ENCODE measurements around the gene GALNTL6. TPM values are rescaled to one million over a fixed set of nuclear protein-coding genes. Genes with fewer than 3 reads are reported as not detected.
A peak's percentile ranks its signal among the peaks of the same experiment; 100 is the strongest.
"Not testable (repeated sequence)": the region's sequence is repeated elsewhere in the genome, so short reads cannot be mapped to it uniquely, and the experiment has no call there.

Gene GALNTL6
- total RNA-seq, 3 donors from 2014 or later: not detected

DNA sequence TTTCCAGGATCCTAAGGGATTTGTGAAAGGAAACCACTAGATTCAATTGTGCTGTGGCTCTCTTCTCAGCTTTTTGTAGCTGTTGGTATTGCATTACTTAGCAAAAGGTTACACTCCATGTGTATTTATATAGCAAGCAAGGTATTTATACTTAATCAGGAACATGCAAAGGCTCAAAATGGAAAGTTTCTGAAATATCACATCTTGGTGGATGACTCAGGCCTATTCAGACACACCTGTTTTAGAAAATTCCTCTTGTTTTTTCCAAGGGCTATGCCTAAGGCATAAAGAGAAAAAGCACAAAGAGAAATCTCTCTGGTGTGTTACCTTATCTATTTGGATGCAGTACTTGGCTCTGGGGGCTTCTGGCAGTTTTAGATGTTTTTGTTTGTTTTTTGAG is 1211.0 kb downstream of the GALNTL6 start:
- no peaks in the 10 kb centered on the region for H3K9me3 Mint-ChIP-seq
- H3K4me1 Mint-ChIP-seq (ENCODE audit: low read depth): no peaks in the 10 kb centered on the region
- H3K27me3 Mint-ChIP-seq (ENCODE audit: low read depth): no peaks in the 10 kb centered on the region
- DNase-seq (no peak), ATAC-seq (no peak)
- no peak overlapping the region for H3K4me3 Mint-ChIP-seq
- no peaks in the 10 kb centered on the region for H3K36me3 Mint-ChIP-seq (ENCODE audit: insufficient read depth)

DNA sequence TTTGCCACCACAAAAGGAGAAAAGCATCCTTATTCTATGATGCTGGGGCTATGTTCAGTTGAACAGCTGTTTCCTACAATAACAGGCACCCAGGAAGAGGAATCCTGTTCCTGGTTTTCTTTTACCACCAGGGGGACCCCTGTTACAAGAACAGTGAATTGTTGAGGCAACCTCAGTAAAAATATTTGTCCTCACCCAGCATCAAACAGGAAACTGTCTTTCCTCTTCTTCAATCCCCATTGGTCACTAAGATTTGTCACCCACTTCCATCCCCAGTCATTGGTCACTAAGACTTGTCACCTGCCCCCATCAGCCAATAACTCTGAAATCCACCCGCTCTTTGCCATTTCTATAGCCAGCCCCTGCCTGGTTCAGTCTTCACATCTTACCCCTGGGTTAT is 1211.9 kb downstream of the GALNTL6 start:
- H3K36me3 Mint-ChIP-seq (ENCODE audit: insufficient read depth): no peaks in the 10 kb centered on the region
- H3K27me3 Mint-ChIP-seq (ENCODE audit: low read depth): no peaks in the 10 kb centered on the region
- ATAC-seq (peak; percentile 28 to 58), DNase-seq (no peak)
- no peaks in the 10 kb centered on the region for H3K4me1 Mint-ChIP-seq (ENCODE audit: low read depth)
- H3K9me3 Mint-ChIP-seq: no peaks in the 10 kb centered on the region
- H3K4me3 Mint-ChIP-seq: no peak overlapping the region

DNA sequence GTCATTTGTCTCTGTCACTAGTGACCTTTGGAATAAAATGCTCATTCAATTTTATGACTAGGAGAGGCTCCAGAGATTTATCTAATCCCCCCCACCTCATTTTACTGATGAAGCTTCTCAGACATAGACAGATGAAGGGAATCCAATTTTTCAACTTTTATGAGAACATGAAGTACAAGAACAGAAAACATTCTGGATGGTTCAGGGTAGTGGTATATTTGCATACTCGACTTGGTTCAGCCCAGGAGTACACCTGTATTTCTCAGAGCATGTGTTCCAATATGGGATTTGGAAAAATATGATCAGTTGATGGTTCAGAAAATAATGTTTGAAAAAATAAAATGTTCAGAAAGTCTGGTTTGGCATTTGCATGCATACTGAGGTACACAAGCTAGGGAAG is 1224.0 kb downstream of the GALNTL6 start:
- ATAC-seq: no peak
- Mint-ChIP-seq H3K27me3 (ENCODE audit: low read depth) (peaks cover 4% of the 10 kb centered on the region), H3K4me1 (ENCODE audit: low read depth) (no peaks in the 10 kb centered on the region), H3K9me3 (no peaks in the 10 kb centered on the region), H3K4me3 (no peak overlapping the region), H3K36me3 (ENCODE audit: insufficient read depth) (no peaks in the 10 kb centered on the region)
- DNase-seq: no peak

DNA sequence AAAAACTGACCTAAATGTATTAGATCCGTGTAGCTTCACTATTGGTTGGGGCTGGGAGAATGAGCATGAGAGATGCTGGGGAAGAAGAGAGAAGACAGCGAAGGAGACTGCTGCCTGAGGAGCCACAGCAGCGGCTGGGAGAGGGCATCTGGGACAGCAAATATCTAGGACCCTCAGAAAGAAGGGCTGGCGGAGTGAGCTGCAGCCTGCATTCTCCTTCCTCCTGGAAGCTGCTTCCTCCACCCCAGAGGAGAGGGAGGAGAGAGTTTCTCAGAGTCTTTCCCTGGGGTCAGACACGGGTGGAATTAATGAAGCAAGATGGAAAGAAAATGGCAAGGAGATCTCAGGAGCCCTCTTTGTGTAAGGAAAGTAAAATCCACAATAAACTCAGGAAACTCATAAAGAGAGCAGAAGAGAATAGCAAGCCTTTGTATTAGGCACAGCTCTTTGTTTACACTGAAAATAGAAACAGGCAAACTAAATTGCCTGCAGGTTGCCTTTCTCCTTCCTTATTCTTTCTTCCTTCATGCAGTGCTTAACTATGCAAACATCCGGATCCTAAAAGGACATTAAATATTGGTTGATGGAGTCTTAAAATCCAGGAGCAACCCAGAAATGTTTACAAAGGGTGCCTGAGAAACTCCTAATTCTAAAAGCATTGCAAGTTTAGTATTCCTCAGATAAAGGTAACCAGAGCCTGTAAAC is 1225.1 kb downstream of the GALNTL6 start:
- H3K27me3 Mint-ChIP-seq (ENCODE audit: low read depth): peaks cover 7% of the 10 kb centered on the region
- no peak for DNase-seq
- no peaks in the 10 kb centered on the region for H3K4me1 Mint-ChIP-seq (ENCODE audit: low read depth)
- ATAC-seq: no peak
- H3K36me3 Mint-ChIP-seq (ENCODE audit: insufficient read depth): no peaks in the 10 kb centered on the region
- H3K9me3 Mint-ChIP-seq: no peaks in the 10 kb centered on the region
- H3K4me3 Mint-ChIP-seq: no peak overlapping the region

DNA sequence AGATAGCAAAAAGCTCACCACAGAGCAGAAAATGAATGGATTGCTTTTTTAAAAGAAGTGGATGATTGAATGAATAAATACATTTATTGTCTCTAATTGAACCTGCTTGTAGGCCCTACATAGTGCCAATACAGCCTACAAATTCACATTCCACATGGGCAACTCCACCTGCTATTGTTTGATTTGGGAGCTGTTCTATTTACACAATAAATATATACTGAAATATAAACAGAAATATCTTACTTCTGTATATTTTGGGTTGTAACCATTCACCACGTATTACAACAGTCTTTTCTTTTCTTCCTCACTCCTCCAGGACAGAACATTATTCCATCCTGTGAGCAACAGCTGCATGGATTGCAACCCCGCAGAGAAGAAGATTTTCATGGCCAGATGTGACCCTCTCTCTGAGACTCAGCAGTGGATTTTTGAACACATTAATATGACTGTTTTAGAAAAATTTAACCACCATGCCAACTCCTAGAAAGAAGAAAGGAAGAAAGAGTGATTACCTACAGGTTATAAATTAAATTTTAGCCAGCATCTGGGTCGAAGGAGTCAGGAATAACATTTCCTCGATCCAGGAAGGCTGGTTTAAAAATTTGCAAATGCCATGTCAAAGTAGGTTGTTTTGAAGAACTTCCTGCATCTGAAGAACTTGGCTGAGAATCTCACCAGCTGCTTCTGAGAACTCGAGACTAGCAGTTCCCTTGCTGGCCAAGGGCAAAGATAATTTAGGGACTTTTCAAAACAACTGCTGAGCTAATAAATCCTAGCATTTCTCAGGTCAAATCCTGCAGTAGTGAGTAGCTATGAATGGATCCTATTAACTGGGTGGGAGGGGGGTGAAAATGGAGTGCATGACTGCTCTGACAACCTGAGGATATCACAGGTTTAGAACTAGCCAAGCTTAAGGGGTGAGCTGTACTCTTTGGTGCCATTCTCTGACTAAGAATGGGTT is 1226.7 kb downstream of the GALNTL6 start:
- ATAC-seq (peak in 1 of 2 donors; percentile 38), DNase-seq (no peak)
- Mint-ChIP-seq H3K9me3 (no peaks in the 10 kb centered on the region), H3K36me3 (ENCODE audit: insufficient read depth) (no peaks in the 10 kb centered on the region), H3K4me3 (no peak overlapping the region), H3K4me1 (ENCODE audit: low read depth) (no peaks in the 10 kb centered on the region), H3K27me3 (ENCODE audit: low read depth) (peaks cover 14% of the 10 kb centered on the region)

DNA sequence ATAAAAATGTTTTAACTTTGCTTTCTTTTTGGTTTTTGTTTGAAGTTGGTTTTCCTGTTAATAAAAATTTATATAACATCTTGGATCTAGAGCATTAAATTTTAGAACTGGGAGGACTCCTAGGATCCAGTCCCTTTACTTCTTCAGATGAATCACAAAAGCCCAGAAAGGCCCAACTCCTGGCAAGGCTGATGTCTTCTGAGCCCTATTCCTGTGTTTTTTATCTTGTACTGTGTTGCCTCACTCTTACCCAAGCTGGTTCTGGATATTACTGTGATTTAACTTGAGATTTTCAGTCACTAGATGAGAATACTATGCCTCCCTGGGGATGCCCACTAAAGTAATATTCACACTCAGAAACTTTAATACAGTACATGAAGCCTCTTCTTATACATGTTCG is 1228.3 kb downstream of the GALNTL6 start:
- no peak for ATAC-seq
- peaks cover 14% of the 10 kb centered on the region for H3K27me3 Mint-ChIP-seq (ENCODE audit: low read depth)
- H3K4me1 Mint-ChIP-seq (ENCODE audit: low read depth): no peaks in the 10 kb centered on the region
- H3K36me3 Mint-ChIP-seq (ENCODE audit: insufficient read depth): no peaks in the 10 kb centered on the region
- no peaks in the 10 kb centered on the region for H3K9me3 Mint-ChIP-seq
- no peak for DNase-seq
- H3K4me3 Mint-ChIP-seq: no peak overlapping the region

DNA sequence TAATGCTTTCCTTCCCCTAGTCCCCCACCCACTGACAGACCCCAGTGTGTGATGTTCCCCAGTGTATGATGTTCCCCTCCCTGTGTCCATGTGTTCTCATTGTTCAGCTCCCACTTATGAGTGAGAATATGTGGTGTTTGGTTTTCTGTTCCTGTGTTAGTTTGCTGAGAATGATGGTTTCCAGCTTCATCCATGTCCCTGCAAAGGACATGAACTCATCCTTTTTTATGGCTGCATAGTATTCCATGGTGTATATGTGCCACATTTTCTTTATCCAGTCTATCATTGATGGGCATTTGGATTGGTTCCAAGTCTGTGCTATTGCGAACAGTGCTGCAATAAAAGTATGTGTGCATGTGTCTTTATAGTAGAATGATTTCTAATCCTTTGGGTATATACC is 1228.9 kb downstream of the GALNTL6 start:
- DNase-seq; H3K4me3 Mint-ChIP-seq; H3K4me1 Mint-ChIP-seq (ENCODE audit: low read depth); H3K9me3 Mint-ChIP-seq; H3K36me3 Mint-ChIP-seq (ENCODE audit: insufficient read depth); ATAC-seq: not testable (repeated sequence)
- H3K27me3 Mint-ChIP-seq (ENCODE audit: low read depth): peaks cover 14% of the 10 kb centered on the region

DNA sequence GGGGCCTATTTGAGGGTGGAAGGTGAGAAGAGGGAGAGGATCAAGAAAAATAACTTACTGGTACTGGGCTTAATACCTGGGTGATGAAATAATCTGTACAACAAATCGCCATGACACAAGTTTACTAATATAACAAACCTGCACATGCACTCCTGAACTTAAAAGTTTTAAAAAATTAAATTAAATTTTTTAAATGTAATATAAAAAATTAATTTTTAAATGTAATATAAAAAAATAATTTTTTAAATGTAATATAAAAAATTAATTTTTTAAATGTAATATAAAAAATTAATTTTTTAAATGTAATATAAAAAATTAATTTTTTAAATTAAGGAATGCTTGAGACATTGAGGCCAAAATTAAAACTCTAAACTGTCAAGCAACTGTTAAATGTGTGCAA is 1231.1 kb downstream of the GALNTL6 start:
- Mint-ChIP-seq H3K36me3 (ENCODE audit: insufficient read depth) (no peaks in the 10 kb centered on the region), H3K4me1 (ENCODE audit: low read depth) (no peaks in the 10 kb centered on the region), H3K4me3 (no peak overlapping the region), H3K9me3 (no peaks in the 10 kb centered on the region), H3K27me3 (ENCODE audit: low read depth) (peaks cover 10% of the 10 kb centered on the region)
- DNase-seq (no peak), ATAC-seq (no peak)

DNA sequence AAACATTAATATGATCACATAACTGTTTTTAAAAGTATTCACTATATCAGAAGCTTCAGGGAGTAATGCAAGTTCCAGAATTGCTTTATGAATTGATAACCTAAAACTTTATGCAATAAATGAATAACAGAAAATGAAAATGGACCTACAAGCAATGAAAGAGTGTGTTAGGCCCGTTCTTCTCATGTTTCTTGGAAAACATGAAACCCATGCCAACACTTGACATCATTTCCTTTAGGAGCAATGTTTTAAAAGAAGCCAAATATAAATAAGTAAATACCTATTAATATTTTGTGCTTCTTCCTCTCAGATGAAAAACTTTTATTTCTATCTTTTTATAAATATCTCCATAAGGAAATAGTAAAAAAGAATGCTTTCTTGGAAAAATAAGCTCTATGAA is 1232.4 kb downstream of the GALNTL6 start:
- Mint-ChIP-seq H3K36me3 (ENCODE audit: insufficient read depth) (no peaks in the 10 kb centered on the region), H3K9me3 (no peaks in the 10 kb centered on the region), H3K4me1 (ENCODE audit: low read depth) (no peaks in the 10 kb centered on the region), H3K4me3 (no peak overlapping the region), H3K27me3 (ENCODE audit: low read depth) (peaks cover 10% of the 10 kb centered on the region)
- no peak for DNase-seq
- no peak for ATAC-seq

DNA sequence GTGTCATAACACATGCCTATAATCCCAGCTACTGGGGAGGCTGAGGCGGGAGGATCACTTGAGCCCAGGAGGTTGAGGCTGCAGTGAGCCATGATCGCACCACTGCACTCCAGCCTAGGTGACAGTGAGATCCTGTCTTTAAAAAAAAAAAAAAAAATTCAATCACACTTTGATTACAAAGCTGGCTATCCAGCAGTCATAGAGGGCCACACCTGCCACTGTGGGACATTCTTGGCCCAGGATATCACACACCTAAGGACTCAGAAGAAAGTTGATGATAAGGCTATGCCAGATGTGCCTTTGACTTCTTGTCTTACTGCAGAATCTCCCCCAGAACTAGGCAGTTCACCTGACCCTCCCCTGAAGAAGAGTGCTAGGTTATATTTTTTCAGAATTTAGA is 1232.9 kb downstream of the GALNTL6 start:
- no peaks in the 10 kb centered on the region for H3K4me1 Mint-ChIP-seq (ENCODE audit: low read depth)
- DNase-seq: no peak
- H3K9me3 Mint-ChIP-seq: no peaks in the 10 kb centered on the region
- H3K27me3 Mint-ChIP-seq (ENCODE audit: low read depth): peaks cover 10% of the 10 kb centered on the region
- no peaks in the 10 kb centered on the region for H3K36me3 Mint-ChIP-seq (ENCODE audit: insufficient read depth)
- no peak overlapping the region for H3K4me3 Mint-ChIP-seq
- no peak for ATAC-seq

DNA sequence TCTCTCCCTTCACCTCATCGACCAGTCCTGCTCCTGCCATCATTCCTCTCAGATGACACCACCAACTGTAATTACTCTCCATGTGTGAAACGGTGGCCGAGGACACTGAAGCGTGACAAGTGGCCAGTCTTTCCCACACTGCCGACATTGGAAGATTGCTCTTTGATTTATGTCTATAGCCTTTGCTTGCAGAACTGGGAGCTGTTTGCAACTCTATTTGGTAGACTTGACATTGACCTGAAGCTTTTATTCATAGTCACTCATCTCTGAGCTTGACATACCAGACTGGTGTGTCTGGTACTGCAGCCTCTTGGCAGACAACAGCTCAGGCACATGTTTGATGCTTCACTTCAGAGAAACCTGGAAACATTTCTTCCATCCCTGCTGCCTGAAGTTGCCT is 1233.6 kb downstream of the GALNTL6 start:
- Mint-ChIP-seq H3K4me1 (ENCODE audit: low read depth) (no peaks in the 10 kb centered on the region), H3K36me3 (ENCODE audit: insufficient read depth) (no peaks in the 10 kb centered on the region), H3K4me3 (no peak overlapping the region), H3K27me3 (ENCODE audit: low read depth) (peaks cover 10% of the 10 kb centered on the region), H3K9me3 (no peaks in the 10 kb centered on the region)
- ATAC-seq: no peak
- no peak for DNase-seq

DNA sequence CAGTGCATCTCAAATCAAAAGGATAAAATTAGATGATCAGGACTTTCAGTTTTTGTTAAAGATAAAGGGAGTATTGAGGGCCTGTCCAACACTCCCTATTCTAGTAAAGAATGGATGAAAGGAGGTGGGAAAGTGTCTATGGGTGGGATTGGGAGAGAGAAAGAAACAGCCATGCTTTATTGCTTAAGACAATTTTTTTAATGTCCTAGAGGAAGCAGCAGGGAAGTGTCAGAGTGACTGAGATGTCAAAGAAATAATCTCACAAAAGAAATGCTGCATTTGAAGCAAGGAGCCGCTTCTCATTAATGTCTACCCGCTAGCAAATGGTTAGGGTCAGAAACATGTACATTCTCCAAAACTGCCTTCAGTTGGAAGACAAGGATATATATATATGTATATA is 1238.0 kb downstream of the GALNTL6 start:
- H3K9me3 Mint-ChIP-seq: no peaks in the 10 kb centered on the region
- H3K4me3 Mint-ChIP-seq: no peak overlapping the region
- DNase-seq (no peak), ATAC-seq (no peak)
- no peaks in the 10 kb centered on the region for H3K4me1 Mint-ChIP-seq (ENCODE audit: low read depth)
- H3K36me3 Mint-ChIP-seq (ENCODE audit: insufficient read depth): no peaks in the 10 kb centered on the region
- H3K27me3 Mint-ChIP-seq (ENCODE audit: low read depth): no peaks in the 10 kb centered on the region

DNA sequence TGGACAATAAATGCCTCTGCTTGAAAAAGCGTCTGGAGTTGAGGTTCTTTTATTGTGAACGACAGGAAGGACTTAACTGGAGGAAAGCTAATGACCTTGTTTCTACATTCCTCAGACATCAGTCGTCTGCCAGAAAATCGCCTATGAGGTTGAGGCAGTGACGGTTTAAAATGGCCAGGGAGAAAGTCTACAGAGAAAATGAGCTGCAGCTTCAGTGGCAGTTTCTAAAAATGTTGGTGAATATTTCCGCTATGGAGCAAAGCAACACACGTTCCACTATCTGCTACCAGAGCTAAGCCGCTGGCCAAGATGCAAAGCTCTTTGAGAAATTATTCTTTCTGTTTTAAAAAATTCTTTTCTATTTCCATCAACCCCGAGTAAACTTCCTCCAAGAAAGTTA is 1238.5 kb downstream of the GALNTL6 start:
- no peak for ATAC-seq
- no peaks in the 10 kb centered on the region for H3K9me3 Mint-ChIP-seq
- H3K27me3 Mint-ChIP-seq (ENCODE audit: low read depth): no peaks in the 10 kb centered on the region
- no peaks in the 10 kb centered on the region for H3K4me1 Mint-ChIP-seq (ENCODE audit: low read depth)
- DNase-seq: no peak
- no peaks in the 10 kb centered on the region for H3K36me3 Mint-ChIP-seq (ENCODE audit: insufficient read depth)
- H3K4me3 Mint-ChIP-seq: no peak overlapping the region

DNA sequence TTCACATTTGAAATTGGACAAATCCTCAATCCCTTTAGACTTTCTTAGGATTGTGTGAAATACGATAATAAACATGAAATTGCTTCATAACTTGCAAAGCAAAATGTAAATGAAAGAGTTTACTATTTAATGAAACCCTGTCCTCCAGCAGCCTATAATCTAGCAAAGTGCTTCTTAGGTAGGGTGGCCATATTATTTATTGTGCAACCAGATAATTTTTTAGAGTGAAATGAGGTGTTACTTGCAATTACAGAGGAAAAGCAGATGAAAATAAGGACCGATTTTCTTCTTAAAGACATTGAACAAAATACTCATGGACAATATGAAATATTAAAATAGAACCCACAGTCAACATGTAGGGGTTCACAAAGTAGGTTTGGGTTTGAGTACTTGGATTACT is 1239.2 kb downstream of the GALNTL6 start:
- Mint-ChIP-seq H3K4me3 (no peak overlapping the region), H3K4me1 (ENCODE audit: low read depth) (no peaks in the 10 kb centered on the region)

DNA sequence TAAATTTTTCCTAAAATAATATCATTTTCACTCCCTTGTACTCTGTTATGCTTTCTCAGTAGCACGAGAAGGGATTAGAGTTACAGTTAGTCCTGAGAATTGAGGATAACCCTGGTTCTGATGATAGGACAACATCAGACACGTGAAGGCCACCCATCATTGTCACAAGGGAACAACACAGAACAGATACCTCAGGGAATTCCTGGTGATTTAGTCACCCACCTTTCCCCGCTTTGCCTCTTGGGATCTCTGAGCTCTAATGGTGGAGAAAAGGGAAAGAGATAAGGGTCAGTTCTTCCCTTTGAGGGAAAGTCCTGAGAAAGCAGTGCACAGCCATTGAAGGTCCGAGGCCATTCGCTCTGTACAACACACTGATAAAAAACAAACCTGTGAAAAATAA is 1243.1 kb downstream of the GALNTL6 start:
- Mint-ChIP-seq H3K27me3 (ENCODE audit: low read depth) (no peaks in the 10 kb centered on the region), H3K4me3 (no peak overlapping the region), H3K36me3 (ENCODE audit: insufficient read depth) (no peaks in the 10 kb centered on the region), H3K9me3 (no peaks in the 10 kb centered on the region), H3K4me1 (ENCODE audit: low read depth) (no peaks in the 10 kb centered on the region)
- no peak for ATAC-seq
- DNase-seq: no peak

More for the DNA sequence above, 1239.2 kb downstream of the GALNTL6 start:
- ATAC-seq: no peak
- Mint-ChIP-seq H3K27me3 (ENCODE audit: low read depth) (no peaks in the 10 kb centered on the region), H3K9me3 (no peaks in the 10 kb centered on the region), H3K36me3 (ENCODE audit: insufficient read depth) (no peaks in the 10 kb centered on the region)
- DNase-seq: no peak

Data from activated T-cell treated with anti-CD3 and anti-CD28 coated beads, Interleukin-2, amount 50 U/mL, for 4 hours (primary cell).